Activated CD4-positive, alpha-beta memory T cell treated with anti-CD3 and anti-CD28 coated beads for 36 hours (primary cell): ENCODE results near the gene GJB1. TPM values are rescaled to one million over a fixed set of nuclear protein-coding genes. Genes with fewer than 3 reads are reported as not detected.
A peak's percentile ranks its signal among the peaks of the same experiment; 100 is the strongest.

ENCODE experiments used
- CTCF ChIA-PET: fragments of 350-600 bp; sonication (Branson Sonifier 250); formaldehyde crosslinking; loops from one replicate; lab custom pipeline; 2021; ENCODE audit warnings: antibody characterized with exemption, inconsistent platforms; lab: Charles Lee
- POLR2A ChIA-PET: fragments of 350-600 bp; sonication (Branson Sonifier 250); formaldehyde crosslinking; loops from one replicate; lab custom pipeline; 2021; ENCODE audit warnings: antibody characterized with exemption; lab: Charles Lee
- DNase-seq: peaks from one replicate; pipeline ENCODE4 v3.0.0-alpha.2; 2020
- H3K27ac Mint-ChIP-seq: one replicate; pipeline ENCODE4 v1.8.0; 2021; ENCODE audit warnings: mixed read lengths
- H3K27me3 Mint-ChIP-seq: one replicate; pipeline ENCODE4 v1.8.0; 2021; ENCODE audit warnings: mixed read lengths
- H3K36me3 Mint-ChIP-seq: one replicate; pipeline ENCODE4 v1.8.0; 2021; ENCODE audit warnings: mixed read lengths
- H3K4me1 Mint-ChIP-seq: one replicate; pipeline ENCODE4 v1.8.0; 2021; ENCODE audit warnings: low read depth, mixed read lengths
- H3K4me3 Mint-ChIP-seq: one replicate; pipeline ENCODE4 v1.8.0; 2021; ENCODE audit warnings: mild to moderate bottlenecking, mixed read lengths
- H3K9me3 Mint-ChIP-seq: one replicate; pipeline ENCODE4 v1.8.0; 2021; ENCODE audit warnings: mixed read lengths
- intact Hi-C: fragments of 100-400 bp; cut with micrococcal nuclease; formaldehyde crosslinking; loops from one replicate; pipeline ENCODE4 v1.15.1; 2023
- total RNA-seq, 2 experiments: library from RNA; stranded (reverse); gene quantifications; one replicate each; pipeline ENCODE4 v1.2.3, GENCODE V29; 2021

Gene GJB1
- total RNA-seq, 2 experiments from 2014 or later = not detected

DNA sequence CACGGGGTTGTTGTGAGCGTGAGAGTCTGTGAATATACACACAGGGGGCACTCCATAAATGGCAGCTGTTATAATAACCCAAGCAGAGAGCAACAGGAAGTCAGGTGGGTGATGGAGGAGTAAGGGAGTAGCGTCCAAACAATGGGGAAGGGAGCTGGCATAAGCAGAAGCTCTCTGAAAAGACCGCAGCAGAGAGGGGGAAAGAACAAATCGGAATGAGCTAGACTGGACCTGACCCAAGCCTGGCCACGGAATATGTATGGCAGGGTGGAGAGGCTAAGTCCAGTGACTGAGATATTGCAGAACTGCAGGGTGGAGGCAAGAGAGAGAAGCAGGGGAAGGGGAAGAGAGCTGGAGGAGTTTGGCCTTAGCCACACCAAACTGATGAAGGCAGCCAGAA, 6.5 kb upstream of the GJB1 start:
- ChIA-PET POLR2A (no interaction called here), CTCF (no interaction called here)
- intact Hi-C loops = no loop called here
- H3K4me1 Mint-ChIP-seq = no peaks in the 10 kb centered on the region
- H3K9me3 Mint-ChIP-seq = no peaks in the 10 kb centered on the region
- no peak overlapping the region for H3K4me3 Mint-ChIP-seq
- no peak for DNase-seq
- H3K27ac Mint-ChIP-seq = no peak overlapping the region
- H3K27me3 Mint-ChIP-seq = no peaks in the 10 kb centered on the region
- no peaks in the 10 kb centered on the region for H3K36me3 Mint-ChIP-seq

DNA sequence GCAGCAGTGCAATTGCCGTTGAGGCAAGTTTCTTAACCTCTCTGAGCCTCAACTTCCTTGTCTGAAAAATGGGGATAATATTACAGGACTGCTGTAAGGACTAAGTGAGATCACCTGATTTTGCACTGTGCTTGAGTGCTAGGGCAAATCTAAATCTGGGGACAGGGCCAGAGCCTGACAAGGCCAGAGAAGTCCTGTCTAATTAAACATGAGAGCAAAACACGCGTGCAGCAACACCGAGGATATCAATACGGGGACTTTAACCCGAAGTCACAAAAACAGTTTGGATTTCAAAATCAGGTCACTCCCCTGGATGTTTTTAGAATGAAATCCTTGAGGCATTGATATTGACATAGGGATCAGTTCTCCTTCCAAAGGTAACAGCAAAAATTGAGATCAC, 5.7 kb upstream of the GJB1 start:
- Mint-ChIP-seq H3K4me1 (no peaks in the 10 kb centered on the region), H3K27me3 (no peaks in the 10 kb centered on the region), H3K4me3 (no peak overlapping the region), H3K9me3 (no peaks in the 10 kb centered on the region), H3K36me3 (no peaks in the 10 kb centered on the region), H3K27ac (no peak overlapping the region)
- POLR2A ChIA-PET = no interaction called here
- CTCF ChIA-PET = no interaction called here
- DNase-seq = no peak
- intact Hi-C loops = no loop called here

DNA sequence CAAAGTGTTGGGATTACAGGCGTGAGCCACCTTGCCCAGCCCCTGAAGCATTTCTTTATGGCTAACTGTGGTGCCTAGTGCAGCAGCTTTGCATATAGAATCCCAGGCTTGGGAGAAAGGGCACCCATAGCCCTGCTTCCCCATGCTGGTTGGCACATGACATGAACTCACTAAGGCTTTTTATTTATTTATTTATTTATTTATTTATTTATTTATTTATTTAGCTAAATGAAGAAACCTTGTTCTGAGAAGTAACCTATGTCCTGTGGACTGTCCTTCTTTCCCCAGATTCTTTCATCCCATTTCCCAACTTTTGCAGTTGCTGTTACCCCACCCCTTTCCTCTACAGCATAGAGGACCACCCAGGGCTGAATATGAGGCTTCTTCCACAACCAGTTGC, 1.9 kb upstream of the GJB1 start:
- CTCF ChIA-PET = no interaction called here
- peaks cover 1% of the 10 kb centered on the region for H3K27me3 Mint-ChIP-seq

DNA sequence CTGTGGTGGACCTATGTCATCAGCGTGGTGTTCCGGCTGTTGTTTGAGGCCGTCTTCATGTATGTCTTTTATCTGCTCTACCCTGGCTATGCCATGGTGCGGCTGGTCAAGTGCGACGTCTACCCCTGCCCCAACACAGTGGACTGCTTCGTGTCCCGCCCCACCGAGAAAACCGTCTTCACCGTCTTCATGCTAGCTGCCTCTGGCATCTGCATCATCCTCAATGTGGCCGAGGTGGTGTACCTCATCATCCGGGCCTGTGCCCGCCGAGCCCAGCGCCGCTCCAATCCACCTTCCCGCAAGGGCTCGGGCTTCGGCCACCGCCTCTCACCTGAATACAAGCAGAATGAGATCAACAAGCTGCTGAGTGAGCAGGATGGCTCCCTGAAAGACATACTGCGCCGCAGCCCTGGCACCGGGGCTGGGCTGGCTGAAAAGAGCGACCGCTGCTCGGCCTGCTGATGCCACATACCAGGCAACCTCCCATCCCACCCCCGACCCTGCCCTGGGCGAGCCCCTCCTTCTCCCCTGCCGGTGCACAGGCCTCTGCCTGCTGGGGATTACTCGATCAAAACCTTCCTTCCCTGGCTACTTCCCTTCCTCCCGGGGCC, 1.2 kb downstream of the GJB1 start:
- Mint-ChIP-seq H3K9me3 (no peaks in the 10 kb centered on the region), H3K4me1 (no peaks in the 10 kb centered on the region), H3K36me3 (no peaks in the 10 kb centered on the region), H3K27me3 (peaks cover 1% of the 10 kb centered on the region), H3K27ac (no peak overlapping the region), H3K4me3 (no peak overlapping the region)
- DNase-seq = no peak
- intact Hi-C loops = no loop called here
- ChIA-PET CTCF (no interaction called here), POLR2A (no interaction called here)

More for the DNA sequence above, 1.9 kb upstream of the GJB1 start:
- DNase-seq = no peak
- intact Hi-C loops = no loop called here
- Mint-ChIP-seq H3K27ac (no peak overlapping the region), H3K9me3 (no peaks in the 10 kb centered on the region), H3K36me3 (no peaks in the 10 kb centered on the region), H3K4me1 (no peaks in the 10 kb centered on the region), H3K4me3 (no peak overlapping the region)
- POLR2A ChIA-PET = no interaction called here

DNA sequence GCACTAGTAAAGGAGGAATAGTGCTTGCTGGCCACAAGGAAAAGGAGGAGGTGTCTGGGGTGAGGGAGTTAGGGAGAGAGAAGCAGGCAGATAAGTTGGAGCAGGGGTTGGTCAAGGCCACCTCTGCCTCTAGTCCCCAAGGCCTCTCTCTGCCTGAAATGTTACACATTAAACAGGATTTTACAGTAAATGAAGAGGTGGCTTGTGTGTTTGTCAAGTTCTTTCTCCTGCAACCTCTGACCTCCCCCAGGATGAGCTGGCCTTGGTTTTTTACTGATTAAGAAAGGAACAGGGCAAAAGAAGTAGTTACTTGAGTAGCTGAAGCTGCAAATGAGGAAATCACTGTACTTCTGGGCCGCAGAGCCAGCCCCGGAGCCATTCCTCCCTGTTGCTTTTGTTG, 2.0 kb downstream of the GJB1 start:
- Mint-ChIP-seq H3K36me3 (no peaks in the 10 kb centered on the region), H3K27ac (no peak overlapping the region), H3K4me3 (no peak overlapping the region), H3K9me3 (no peaks in the 10 kb centered on the region), H3K4me1 (no peaks in the 10 kb centered on the region), H3K27me3 (peaks cover 1% of the 10 kb centered on the region)
- DNase-seq = no peak
- POLR2A ChIA-PET = no interaction called here
- intact Hi-C loops = no loop called here
- CTCF ChIA-PET = no interaction called here

DNA sequence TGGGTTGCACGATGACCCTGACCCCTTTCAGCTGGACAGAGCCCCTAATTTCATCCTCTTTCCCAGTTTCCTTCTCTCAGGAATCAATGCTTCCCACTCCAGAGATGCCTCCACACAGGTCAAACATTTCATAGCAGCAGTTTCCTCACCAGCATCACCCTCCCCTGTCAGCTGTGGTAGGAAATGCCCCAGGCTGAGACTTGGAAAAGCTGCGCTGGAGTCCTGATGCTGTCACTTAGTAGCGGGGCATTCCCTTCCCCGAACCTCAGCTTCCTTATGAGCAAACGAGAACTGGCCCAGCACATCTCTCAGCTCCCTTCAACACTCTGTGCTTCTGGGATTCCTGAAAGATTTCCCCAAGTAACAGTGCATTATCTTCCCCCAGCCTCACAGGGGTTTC, 2.7 kb downstream of the GJB1 start:
- Mint-ChIP-seq H3K36me3 (no peaks in the 10 kb centered on the region), H3K4me1 (no peaks in the 10 kb centered on the region), H3K4me3 (no peak overlapping the region), H3K27me3 (peaks cover 1% of the 10 kb centered on the region), H3K9me3 (no peaks in the 10 kb centered on the region), H3K27ac (no peak overlapping the region)
- ChIA-PET CTCF (interaction anchor here (1.3 kb wide), 1 partner anchor 46 kb away, joined by 4 read pairs; no protein-coding TSS in a partner anchor), POLR2A (no interaction called here)
- DNase-seq = no peak
- intact Hi-C loops = no loop called here

DNA sequence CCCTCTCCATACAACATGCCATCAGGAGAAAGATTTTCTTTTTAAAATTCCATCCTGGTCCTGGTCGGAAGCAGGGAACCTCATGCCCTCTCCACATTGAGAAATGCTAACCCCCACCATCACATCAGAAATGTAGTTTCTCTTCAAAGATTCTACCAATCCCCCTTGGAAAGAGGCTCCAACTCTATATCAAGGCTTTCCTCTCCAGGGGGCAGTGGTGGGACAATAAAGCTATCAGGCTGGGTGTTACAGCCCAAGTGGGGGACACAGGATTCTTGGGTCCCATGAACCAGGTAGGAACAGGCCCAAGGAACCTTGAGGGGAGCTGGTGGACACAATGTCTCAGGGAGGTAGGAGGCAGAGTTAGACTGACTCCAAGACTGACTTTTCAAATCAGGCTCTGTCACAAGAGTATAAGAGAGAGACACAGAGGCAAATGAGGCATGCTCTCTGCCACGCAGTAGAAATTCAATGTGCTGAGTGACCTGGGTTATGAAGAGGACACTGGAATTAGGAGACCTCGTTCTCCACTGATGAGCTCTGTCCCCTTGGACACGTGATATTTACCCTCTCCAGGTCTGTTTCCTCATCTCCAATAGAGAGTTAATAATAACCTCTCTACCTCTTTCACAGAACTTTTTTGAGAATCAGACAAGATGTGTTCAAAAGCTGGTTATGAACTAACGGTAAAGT, 4.5 kb downstream of the GJB1 start:
- Mint-ChIP-seq H3K4me3 (no peak overlapping the region), H3K27me3 (peaks cover 1% of the 10 kb centered on the region), H3K27ac (no peak overlapping the region), H3K36me3 (no peaks in the 10 kb centered on the region), H3K9me3 (no peaks in the 10 kb centered on the region), H3K4me1 (no peaks in the 10 kb centered on the region)
- intact Hi-C loops = no loop called here
- peak; percentile 9 for DNase-seq
- ChIA-PET POLR2A (no interaction called here), CTCF (no interaction called here)

DNA sequence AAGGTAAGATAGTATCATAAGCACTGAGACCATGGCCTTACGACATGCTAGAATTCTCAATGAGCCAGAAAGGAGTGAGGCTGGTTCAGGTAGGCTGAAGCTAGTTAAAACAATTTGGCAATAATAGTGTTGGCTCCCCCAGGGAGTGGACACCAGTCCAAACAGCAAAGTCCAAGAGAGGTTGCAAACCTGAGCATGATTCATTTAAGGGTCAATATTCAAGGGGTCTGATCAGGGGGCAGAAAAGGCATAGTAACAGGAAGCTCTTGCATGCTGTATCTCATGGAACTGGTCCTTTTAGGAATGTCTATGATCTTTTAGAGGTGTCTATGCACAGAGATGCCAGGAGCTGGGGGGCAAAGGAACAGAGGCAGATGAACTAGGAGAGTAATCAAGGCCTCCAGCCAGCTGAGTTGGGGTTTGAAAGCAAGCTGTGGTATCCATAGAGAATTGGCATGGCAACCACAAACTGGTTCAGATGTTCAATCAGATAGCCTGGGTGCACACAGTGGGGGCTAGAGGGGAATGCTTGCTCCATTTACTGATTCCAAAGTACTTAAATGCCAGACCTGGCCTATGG, 5.1 kb downstream of the GJB1 start:
- H3K4me3 Mint-ChIP-seq = no peak overlapping the region
- no peaks in the 10 kb centered on the region for H3K9me3 Mint-ChIP-seq
- ChIA-PET CTCF (no interaction called here), POLR2A (no interaction called here)
- H3K27ac Mint-ChIP-seq = no peak overlapping the region
- intact Hi-C loops = no loop called here
- no peaks in the 10 kb centered on the region for H3K4me1 Mint-ChIP-seq
- DNase-seq = no peak
- H3K36me3 Mint-ChIP-seq = no peaks in the 10 kb centered on the region
- H3K27me3 Mint-ChIP-seq = peaks cover 1% of the 10 kb centered on the region

DNA sequence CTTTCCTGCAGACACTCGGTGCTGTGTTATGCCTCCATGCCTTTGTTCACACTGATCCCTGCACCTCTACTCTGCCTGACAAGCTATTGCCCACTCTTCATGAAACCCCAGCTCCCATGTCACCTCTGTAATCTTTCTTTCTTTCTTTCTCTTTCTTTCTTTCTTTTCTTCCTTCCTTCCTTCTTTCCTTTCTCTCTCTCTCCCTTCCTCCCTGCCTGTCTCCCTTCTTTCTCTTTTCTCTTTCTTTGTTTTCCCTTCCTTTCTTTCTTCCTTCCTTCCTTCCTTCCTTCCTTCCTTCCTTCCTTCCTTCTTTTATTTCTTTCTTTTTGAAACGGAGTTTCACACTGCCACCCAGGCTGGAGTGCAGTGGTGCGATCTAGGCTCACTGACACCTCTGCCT, 12.5 kb downstream of the GJB1 start:
- Mint-ChIP-seq H3K27me3 (no peaks in the 10 kb centered on the region), H3K36me3 (peaks cover 7% of the 10 kb centered on the region), H3K4me1 (no peaks in the 10 kb centered on the region), H3K9me3 (no peaks in the 10 kb centered on the region), H3K4me3 (no peak overlapping the region), H3K27ac (no peak overlapping the region)
- no peak for DNase-seq
- ChIA-PET POLR2A (no interaction called here), CTCF (no interaction called here)
- intact Hi-C loops = no loop called here

DNA sequence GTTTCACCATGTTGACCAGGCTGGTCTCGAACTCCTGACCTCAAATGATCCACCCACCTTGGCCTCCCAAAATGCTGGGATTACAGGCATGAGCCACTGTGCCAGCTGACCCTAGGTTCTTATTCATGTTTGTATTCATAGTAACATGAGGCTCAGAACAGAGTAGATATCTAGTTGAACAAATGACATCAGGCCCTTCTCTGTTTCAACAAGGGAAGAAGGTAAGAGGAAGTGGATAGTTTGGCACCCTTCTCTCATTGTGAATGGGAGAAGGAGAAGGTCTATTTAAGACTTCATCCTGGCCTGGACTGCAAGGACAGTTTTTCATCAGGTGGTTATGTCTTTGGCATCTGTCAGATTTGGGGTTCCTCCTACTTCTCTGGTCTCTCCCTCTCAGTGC, 13.8 kb downstream of the GJB1 start:
- CTCF ChIA-PET = no interaction called here
- no peak overlapping the region for H3K4me3 Mint-ChIP-seq
- intact Hi-C loops = no loop called here

DNA sequence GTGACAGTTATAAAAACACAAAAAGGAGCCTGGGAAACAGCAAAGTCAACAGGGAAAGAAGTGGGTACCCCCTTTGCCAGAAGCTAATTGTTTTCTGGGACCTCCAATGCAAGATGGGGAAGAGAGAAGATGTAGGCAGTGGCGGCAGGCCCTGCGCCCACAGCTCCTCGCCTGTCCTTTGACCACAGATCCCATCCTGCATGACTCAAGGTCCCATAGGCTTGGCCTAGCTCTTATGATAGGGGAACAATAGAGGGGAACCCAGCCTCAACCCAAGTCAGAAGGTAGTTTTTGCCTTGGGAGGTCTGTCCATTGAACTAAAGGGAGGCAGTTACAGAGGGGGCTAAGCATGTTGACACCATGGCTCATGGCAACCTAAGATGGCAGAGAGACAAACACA, 16.8 kb downstream of the GJB1 start:
- Mint-ChIP-seq H3K36me3 (peaks cover 20% of the 10 kb centered on the region), H3K9me3 (no peaks in the 10 kb centered on the region), H3K4me1 (no peaks in the 10 kb centered on the region), H3K27me3 (no peaks in the 10 kb centered on the region), H3K4me3 (no peak overlapping the region), H3K27ac (no peak overlapping the region)
- intact Hi-C loops = no loop called here
- ChIA-PET CTCF (no interaction called here), POLR2A (no interaction called here)
- no peak for DNase-seq

More for the DNA sequence above, 13.8 kb downstream of the GJB1 start:
- Mint-ChIP-seq H3K9me3 (no peaks in the 10 kb centered on the region), H3K36me3 (peaks cover 15% of the 10 kb centered on the region), H3K27ac (no peak overlapping the region), H3K4me1 (no peaks in the 10 kb centered on the region), H3K27me3 (no peaks in the 10 kb centered on the region)
- POLR2A ChIA-PET = no interaction called here
- DNase-seq = no peak

DNA sequence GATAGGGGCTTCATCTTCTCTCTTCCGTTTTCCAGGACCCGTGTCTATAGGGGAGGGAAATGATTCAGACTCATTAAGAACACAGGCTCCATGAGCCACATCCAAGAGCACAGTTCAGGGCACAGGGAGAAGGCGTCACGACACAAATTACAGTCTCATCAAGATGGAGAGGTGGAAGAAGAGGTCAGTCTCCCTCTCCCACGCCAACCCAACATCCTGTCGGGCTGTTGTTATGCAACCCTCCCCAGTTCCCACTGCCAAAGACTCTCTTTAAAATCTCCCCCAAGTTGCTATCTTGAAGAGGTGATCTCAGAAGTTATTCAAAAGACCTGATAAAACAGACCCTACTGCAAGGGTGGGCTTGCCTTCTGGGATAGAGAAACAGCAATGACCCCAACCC, 18.3 kb downstream of the GJB1 start:
- no peak overlapping the region for H3K4me3 Mint-ChIP-seq
- H3K27ac Mint-ChIP-seq = no peak overlapping the region
- no peak for DNase-seq
- no peaks in the 10 kb centered on the region for H3K9me3 Mint-ChIP-seq
- ChIA-PET POLR2A (no interaction called here), CTCF (no interaction called here)
- no peaks in the 10 kb centered on the region for H3K27me3 Mint-ChIP-seq
- no peaks in the 10 kb centered on the region for H3K4me1 Mint-ChIP-seq
- peaks cover 26% of the 10 kb centered on the region for H3K36me3 Mint-ChIP-seq
- intact Hi-C loops = no loop called here
